HEK293 (cell line): ENCODE measurements around the gene NOM1.

Experiments
- GLI2 ChIP-seq: fragments of 450-650 bp; formaldehyde crosslinking; IDR thresholded peaks from 2 replicates; pipeline ENCODE4; 2017; ENCODE audit warnings: missing biosample characterization, missing genetic modification characterization, low read depth, borderline replicate concordance
- GLIS1 ChIP-seq: fragments of 450-650 bp; formaldehyde crosslinking; IDR thresholded peaks from 2 replicates; pipeline ENCODE4 v1.5.1; 2016; ENCODE audit warnings: missing biosample characterization, missing genetic modification characterization
- GLIS2 ChIP-seq: fragments of 450-650 bp; formaldehyde crosslinking; IDR thresholded peaks from 2 replicates; pipeline ENCODE4 v1.5.1; 2016; ENCODE audit warnings: missing biosample characterization, missing genetic modification characterization
- HOXD13 ChIP-seq: sonication (generic); formaldehyde crosslinking; IDR thresholded peaks from 2 replicates; pipeline ENCODE4 v1.8.0; 2022; ENCODE audit warnings: missing genetic modification reagents, borderline replicate concordance
- KLF10 ChIP-seq: fragments of 450-650 bp; IDR thresholded peaks from 2 replicates; pipeline ENCODE4 v1.5.1; 2018; ENCODE audit warnings: missing biosample characterization, mild to moderate bottlenecking, missing genetic modification characterization
- KLF16 ChIP-seq: fragments of 450-650 bp; formaldehyde crosslinking; IDR thresholded peaks from 2 replicates; pipeline ENCODE4 v1.5.1; 2017; ENCODE audit warnings: missing biosample characterization, missing genetic modification characterization
- MYNN ChIP-seq: fragments of 450-650 bp; formaldehyde crosslinking; IDR thresholded peaks from 2 replicates; pipeline ENCODE4 v1.5.1; 2016; ENCODE audit warnings: missing biosample characterization, missing genetic modification characterization, borderline replicate concordance
- PBX3 ChIP-seq: sonication (generic); formaldehyde crosslinking; IDR thresholded peaks from 2 replicates; pipeline ENCODE4 v1.8.1; 2022; ENCODE audit warnings: mild to moderate bottlenecking, moderate library complexity, missing genetic modification reagents
- PRDM1 ChIP-seq: fragments of 450-650 bp; formaldehyde crosslinking; IDR thresholded peaks from 2 replicates; pipeline ENCODE4; 2016; ENCODE audit warnings: missing biosample characterization, missing genetic modification characterization
- SP2 ChIP-seq: fragments of 450-650 bp; formaldehyde crosslinking; IDR thresholded peaks from 2 replicates; pipeline ENCODE4 v1.5.1; 2016; ENCODE audit warnings: missing biosample characterization, missing genetic modification characterization
- TSHZ1 ChIP-seq: fragments of 450-650 bp; formaldehyde crosslinking; IDR thresholded peaks from 2 replicates; pipeline ENCODE4 v1.5.1; 2016; ENCODE audit warnings: missing biosample characterization, missing genetic modification characterization, borderline replicate concordance
- ZBTB17 ChIP-seq: fragments of 450-650 bp; formaldehyde crosslinking; IDR thresholded peaks from 2 replicates; pipeline ENCODE4 v1.5.1; 2016; ENCODE audit warnings: missing biosample characterization, missing genetic modification characterization
- ZBTB20 ChIP-seq: fragments of 450-650 bp; formaldehyde crosslinking; IDR thresholded peaks from 2 replicates; pipeline ENCODE4 v1.5.1; 2016; ENCODE audit warnings: missing biosample characterization, missing genetic modification characterization
- ZBTB44 ChIP-seq: fragments of 450-650 bp; IDR thresholded peaks from 2 replicates; pipeline ENCODE4 v1.5.1; 2018; ENCODE audit warnings: missing biosample characterization, mild to moderate bottlenecking, missing genetic modification characterization
- ZBTB7A ChIP-seq: fragments of 450-650 bp; formaldehyde crosslinking; IDR thresholded peaks from 2 replicates; pipeline ENCODE4 v1.5.1; 2016; ENCODE audit warnings: low read depth, missing biosample characterization, missing genetic modification characterization
- ZFP37 ChIP-seq: fragments of 450-650 bp; formaldehyde crosslinking; IDR thresholded peaks from 2 replicates; pipeline ENCODE4 v1.5.1; 2016; ENCODE audit warnings: missing biosample characterization, missing genetic modification characterization
- ZNF146 ChIP-seq: fragments of 450-650 bp; formaldehyde crosslinking; IDR thresholded peaks from 2 replicates; pipeline ENCODE4 v1.5.1; 2016; ENCODE audit warnings: missing biosample characterization, missing genetic modification characterization
- ZNF24 ChIP-seq: fragments of 450-650 bp; formaldehyde crosslinking; IDR thresholded peaks from 2 replicates; pipeline ENCODE4 v1.5.1; 2016; ENCODE audit warnings: missing biosample characterization, missing genetic modification characterization
- ZNF335 ChIP-seq: fragments of 450-650 bp; formaldehyde crosslinking; conservative IDR thresholded peaks from 2 replicates; pipeline ENCODE4 v1.5.1; 2016; ENCODE audit warnings: missing biosample characterization, missing genetic modification characterization
- ZNF341 ChIP-seq: fragments of 450-650 bp; formaldehyde crosslinking; IDR thresholded peaks from 2 replicates; pipeline ENCODE4; 2016; ENCODE audit warnings: low read depth, missing biosample characterization, missing genetic modification characterization
- ZNF530 ChIP-seq: fragments of 450-650 bp; formaldehyde crosslinking; IDR thresholded peaks from 2 replicates; pipeline ENCODE4 v1.5.1; 2016; ENCODE audit warnings: low read depth, missing biosample characterization, missing genetic modification characterization
- ZNF549 ChIP-seq: fragments of 450-650 bp; IDR thresholded peaks from 2 replicates; pipeline ENCODE4 v1.5.1; 2018; ENCODE audit warnings: missing biosample characterization, missing genetic modification characterization, mild to moderate bottlenecking, inconsistent platforms, moderate library complexity
- ZNF600 ChIP-seq: fragments of 450-650 bp; formaldehyde crosslinking; IDR thresholded peaks from 2 replicates; pipeline ENCODE4 v1.5.1; 2016; ENCODE audit warnings: missing biosample characterization, missing genetic modification characterization
- ZNF623 ChIP-seq: fragments of 450-650 bp; formaldehyde crosslinking; IDR thresholded peaks from 2 replicates; pipeline ENCODE4 v1.5.1; 2016; ENCODE audit warnings: missing biosample characterization, missing genetic modification characterization
- ZNF654 ChIP-seq: fragments of 450-650 bp; formaldehyde crosslinking; IDR thresholded peaks from 2 replicates; pipeline ENCODE4 v1.5.1; 2016; ENCODE audit warnings: low read depth, missing biosample characterization, missing genetic modification characterization
- ZNF670 ChIP-seq: fragments of 450-650 bp; formaldehyde crosslinking; IDR thresholded peaks from 2 replicates; pipeline ENCODE4 v1.5.1; 2016; ENCODE audit warnings: missing biosample characterization, missing genetic modification characterization, low read depth
- ZNF776 ChIP-seq: fragments of 450-650 bp; formaldehyde crosslinking; IDR thresholded peaks from 2 replicates; pipeline ENCODE4 v1.5.0; 2017; ENCODE audit warnings: missing biosample characterization, missing genetic modification characterization, borderline replicate concordance
- ZSCAN23 ChIP-seq: fragments of 450-650 bp; formaldehyde crosslinking; IDR thresholded peaks from 2 replicates; pipeline ENCODE4 v1.5.1; 2016; ENCODE audit warnings: missing biosample characterization, missing genetic modification characterization
- TF ChIP-seq, protein P1 (sequence below): fragments of 450-650 bp; IDR thresholded peaks from 2 replicates; pipeline ENCODE4 v1.5.1; 2018; ENCODE audit warnings: missing biosample characterization, missing genetic modification characterization
- TF ChIP-seq, protein P2 (sequence below): fragments of 450-650 bp; formaldehyde crosslinking; IDR thresholded peaks from 2 replicates; pipeline ENCODE4 v1.5.1; 2016; ENCODE audit warnings: missing biosample characterization, missing genetic modification characterization
- TF ChIP-seq, protein P3 (sequence below): fragments of 450-650 bp; formaldehyde crosslinking; IDR thresholded peaks from 2 replicates; pipeline ENCODE4 v1.5.1; 2016; ENCODE audit warnings: missing biosample characterization, missing genetic modification characterization

Gene NOM1

DNA sequence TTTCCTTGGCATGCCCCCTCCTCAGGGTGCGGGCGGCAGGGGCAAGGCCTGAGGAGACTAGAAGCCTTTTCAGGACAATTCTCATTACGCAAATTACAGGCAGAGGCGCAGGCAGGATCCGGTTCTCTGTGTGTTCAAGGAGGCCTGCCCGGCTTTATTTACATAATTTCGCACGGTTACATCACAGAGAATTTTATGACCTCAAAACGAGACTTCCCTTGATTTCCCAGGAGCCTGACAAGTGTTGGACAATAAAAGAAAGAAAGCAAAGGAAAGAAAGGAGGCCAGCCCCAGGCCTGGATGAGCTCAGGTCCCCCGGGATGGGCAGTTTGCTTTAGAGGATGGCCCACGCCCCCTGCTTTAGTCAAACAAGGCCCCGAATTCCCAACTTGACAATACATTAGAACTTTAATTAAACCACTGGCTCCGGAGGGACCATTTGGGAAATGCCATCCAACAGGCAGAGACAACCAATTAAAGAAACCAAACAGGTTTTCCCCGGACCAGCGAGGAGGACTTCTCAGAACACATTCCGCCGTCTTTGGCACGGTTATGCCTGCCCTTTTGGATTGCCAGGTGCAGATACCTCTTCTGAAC, 58.1 kb downstream of the NOM1 start (continued):
- TF ChIP-seq TSHZ1 (tag by site-specific recombination) (peak; percentile 78), ZNF146 (tag by site-specific recombination) (no peak), KLF10 (tag by site-specific recombination) (peak; percentile 92), ZNF549 (tag by site-specific recombination) (no peak), ZNF600 (tag by site-specific recombination) (0 out of 2 replicates have a peak, but pooled peaks have one; percentile 49), SP2 (tag by site-specific recombination) (no peak; the same call in 1 of the 2 replicates), ZNF654 (tag by site-specific recombination) (no peak), ZSCAN23 (tag by site-specific recombination) (no peak), ZFP37 (tag by site-specific recombination) (no peak), MYNN (tag by site-specific recombination) (no peak), GLIS1 (peak; percentile 73), HOXD13 (CRISPR knock-in tag) (no peak), ZBTB20 (tag by site-specific recombination) (peak; percentile 16; the same call in 1 of the 2 replicates), ZBTB7A (0 out of 2 replicates have a peak, but pooled peaks have one; percentile 2), ZNF341 (tag by site-specific recombination) (peak; percentile 1; the same call in 1 of the 2 replicates), ZNF24 (0 out of 2 replicates have a peak, but pooled peaks have one; percentile 23), PBX3 (CRISPR knock-in tag) (no peak), KLF16 (tag by site-specific recombination) (peak; percentile 72), ZBTB17 (0 out of 2 replicates have a peak, but pooled peaks have one; percentile 59), ZNF335 (peak; percentile 99), GLI2 (tag by site-specific recombination) (no peak; the same call in 1 of the 2 replicates), ZBTB44 (tag by site-specific recombination) (peak; percentile 63; the same call in 1 of the 2 replicates), ZNF530 (tag by site-specific recombination) (no peak), GLIS2 (tag by site-specific recombination) (no peak), ZNF623 (tag by site-specific recombination) (no peak), ZNF670 (tag by site-specific recombination) (no peak), ZNF776 (no peak), PRDM1 (tag by site-specific recombination) (peak; percentile 54; the same call in 1 of the 2 replicates)
- TF ChIP-seq, protein P1, sequence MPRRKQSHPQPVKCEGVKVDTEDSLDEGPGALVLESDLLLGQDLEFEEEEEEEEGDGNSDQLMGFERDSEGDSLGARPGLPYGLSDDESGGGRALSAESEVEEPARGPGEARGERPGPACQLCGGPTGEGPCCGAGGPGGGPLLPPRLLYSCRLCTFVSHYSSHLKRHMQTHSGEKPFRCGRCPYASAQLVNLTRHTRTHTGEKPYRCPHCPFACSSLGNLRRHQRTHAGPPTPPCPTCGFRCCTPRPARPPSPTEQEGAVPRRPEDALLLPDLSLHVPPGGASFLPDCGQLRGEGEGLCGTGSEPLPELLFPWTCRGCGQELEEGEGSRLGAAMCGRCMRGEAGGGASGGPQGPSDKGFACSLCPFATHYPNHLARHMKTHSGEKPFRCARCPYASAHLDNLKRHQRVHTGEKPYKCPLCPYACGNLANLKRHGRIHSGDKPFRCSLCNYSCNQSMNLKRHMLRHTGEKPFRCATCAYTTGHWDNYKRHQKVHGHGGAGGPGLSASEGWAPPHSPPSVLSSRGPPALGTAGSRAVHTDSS (tag by site-specific recombination) = no peak
- TF ChIP-seq, protein P2, sequence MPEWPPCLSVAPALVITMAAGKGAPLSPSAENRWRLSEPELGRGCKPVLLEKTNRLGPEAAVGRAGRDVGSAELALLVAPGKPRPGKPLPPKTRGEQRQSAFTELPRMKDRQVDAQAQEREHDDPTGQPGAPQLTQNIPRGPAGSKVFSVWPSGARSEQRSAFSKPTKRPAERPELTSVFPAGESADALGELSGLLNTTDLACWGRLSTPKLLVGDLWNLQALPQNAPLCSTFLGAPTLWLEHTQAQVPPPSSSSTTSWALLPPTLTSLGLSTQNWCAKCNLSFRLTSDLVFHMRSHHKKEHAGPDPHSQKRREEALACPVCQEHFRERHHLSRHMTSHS (tag by site-specific recombination) = no peak
- TF ChIP-seq, protein P3, sequence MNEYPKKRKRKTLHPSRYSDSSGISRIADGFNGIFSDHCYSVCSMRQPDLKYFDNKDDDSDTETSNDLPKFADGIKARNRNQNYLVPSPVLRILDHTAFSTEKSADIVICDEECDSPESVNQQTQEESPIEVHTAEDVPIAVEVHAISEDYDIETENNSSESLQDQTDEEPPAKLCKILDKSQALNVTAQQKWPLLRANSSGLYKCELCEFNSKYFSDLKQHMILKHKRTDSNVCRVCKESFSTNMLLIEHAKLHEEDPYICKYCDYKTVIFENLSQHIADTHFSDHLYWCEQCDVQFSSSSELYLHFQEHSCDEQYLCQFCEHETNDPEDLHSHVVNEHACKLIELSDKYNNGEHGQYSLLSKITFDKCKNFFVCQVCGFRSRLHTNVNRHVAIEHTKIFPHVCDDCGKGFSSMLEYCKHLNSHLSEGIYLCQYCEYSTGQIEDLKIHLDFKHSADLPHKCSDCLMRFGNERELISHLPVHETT (tag by site-specific recombination) = 0 out of 2 replicates have a peak, but pooled peaks have one; percentile 60
